Stimulated activated CD4-positive, alpha-beta T cell treated with anti-CD3 and anti-CD28 coated beads, Interleukin-15, amount 100 ng/mL, for 24 hours (primary cell): Measurements from ENCODE around the gene ALDH1A3.

Experiments used
- DNase-seq: peaks from one replicate; pipeline ENCODE4 v3.0.0-alpha.2; 2020

Gene ALDH1A3

DNA sequence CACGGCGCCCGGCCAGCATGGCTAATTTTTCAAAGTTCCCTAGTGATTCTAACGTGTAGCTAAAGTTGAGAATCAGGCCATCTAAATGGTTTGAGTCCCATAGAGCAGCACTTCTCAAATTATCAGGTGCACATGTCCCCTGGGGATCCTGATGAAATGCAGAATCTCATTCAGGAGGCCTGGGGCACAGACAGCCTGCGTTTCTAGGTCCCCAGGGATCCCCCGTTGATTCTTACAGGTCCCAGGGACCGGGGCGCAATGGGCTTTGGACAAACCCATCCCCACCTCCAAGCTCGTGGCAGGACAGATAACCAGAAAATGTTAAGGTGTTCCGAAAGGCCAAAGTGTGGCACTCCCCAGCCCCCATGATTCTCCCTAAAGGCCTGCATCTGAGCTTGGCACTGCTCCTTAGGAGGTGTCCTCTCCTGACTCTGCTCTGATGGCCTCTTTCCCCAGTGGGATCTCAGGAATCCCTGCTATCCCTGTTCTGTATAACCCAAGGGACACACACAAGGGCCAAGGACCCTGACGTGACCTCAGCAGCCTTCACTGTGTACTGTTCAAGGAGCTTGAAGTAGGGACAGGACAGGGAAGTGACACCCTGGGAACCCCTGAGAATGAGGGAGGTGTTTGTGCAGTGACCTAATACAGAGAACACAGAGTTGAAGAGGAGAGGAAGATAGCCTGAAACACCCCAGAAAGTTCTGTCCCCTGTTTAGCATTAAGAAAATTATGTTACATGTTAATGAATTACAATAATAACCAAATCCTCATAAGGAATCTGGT lies 47.5 kb downstream of the ALDH1A3 start:
- DNase-seq = no peak

DNA sequence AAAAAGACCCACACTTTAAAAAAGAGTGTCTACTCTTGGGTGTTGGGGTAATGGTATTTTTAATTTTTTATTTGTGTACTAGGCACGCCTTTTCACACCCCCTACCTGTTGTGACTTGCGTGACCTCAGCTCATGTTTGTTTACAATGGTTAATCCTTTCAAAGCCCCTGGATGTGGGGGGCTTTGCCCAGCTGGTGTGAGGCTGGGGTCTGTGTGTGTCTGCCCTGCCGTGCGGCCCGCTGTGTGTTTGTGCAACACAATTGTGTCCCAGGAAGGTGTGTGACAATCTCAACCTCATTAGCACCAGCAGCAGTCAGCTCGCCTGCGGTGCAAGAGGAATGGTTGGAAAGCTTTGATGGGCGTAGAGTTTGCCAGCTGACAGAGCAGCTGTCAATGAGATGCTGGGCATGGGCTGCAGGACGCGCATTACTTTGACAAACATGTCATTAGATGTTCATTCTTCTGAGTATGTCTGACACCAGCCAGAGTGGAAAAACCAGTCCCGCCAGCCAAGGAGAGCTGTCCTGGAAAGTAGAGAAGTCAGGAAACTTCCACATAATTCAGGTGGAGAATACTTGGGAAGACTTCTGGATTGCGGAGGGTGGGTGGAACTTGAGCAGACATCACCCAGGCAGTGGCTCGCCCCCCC lies 49.1 kb downstream of the ALDH1A3 start:
- no peak for DNase-seq

DNA sequence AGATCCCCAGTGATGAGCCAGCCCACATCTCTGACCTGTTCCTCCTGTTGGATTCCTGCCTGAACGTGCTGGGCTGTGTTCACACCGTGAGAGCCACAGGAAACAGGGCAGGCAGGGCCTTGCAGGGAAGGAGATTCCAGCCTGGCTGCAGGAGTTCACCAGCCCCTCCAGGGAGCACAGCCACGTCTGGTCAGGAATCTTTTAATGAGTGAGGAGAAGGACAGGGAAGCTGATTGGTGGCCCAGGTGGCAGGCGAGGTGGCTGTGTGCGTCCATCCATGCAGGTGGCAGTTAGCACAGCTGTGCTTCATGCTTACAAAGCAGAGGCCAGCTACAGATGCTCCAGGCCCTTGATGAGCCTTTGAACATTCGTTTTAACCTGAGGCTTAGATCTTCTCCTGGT lies 50.0 kb downstream of the ALDH1A3 start:
- DNase-seq = no peak

DNA sequence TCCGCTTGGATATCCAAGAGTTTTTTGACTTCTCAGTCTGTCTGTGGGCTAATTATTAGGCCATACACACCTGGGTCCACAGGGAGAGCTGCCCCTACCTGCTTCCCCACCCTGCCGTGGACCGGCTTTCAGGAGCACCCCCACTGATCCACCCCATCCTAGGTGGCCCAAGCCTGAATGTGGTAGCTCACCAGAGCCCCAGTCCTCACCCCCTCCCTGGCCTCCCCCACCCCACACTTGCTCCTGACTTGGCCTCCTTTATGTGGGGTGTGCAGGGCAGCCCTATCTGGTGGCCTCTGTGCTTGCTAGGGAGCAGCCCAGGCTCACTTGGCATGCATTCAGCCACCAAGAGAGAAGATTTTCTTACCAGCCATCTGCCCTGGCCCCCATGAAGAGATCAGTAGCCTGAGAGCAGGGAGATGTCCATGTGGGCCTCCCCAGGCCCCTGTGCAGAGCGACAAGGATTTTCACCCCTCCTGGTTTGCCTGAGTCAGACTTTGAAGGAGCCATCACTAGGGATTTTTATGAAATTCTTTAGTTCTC lies 50.7 kb downstream of the ALDH1A3 start:
- DNase-seq = no peak

DNA sequence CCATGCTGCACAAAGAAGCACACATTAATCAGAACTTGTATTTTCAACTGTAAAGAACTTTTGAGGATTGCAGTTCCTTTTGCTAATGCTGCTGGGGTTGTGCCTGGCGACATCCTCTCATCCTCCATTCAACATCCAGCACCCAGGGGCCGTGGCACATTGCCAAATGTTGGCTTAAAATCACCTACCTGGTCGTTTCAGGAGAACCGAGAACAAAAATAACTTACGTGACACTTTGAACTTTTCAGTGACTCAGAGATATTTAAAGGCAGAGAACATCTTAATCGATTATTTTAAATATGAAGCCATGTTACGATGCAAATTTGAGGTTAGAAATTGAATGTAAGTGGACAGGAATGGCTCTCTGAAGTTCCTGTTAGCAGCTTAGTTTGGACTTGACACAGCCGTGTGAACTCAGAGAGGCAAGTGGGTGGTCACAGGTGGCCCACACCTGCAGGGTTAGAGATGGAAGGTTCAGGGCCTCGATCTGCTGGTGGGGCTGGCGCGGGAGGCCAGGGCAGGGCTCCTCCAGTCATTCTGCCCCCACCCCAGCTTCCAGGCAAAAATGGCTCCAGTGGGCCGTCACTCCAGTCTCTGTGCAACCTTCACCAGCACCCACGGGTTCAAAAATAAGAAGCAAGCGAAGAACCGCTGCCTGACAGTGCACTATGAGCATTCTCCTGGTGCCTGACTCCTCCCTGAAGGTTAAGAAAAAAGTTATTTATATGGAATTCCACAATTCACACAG lies 51.7 kb downstream of the ALDH1A3 start:
- no peak for DNase-seq

DNA sequence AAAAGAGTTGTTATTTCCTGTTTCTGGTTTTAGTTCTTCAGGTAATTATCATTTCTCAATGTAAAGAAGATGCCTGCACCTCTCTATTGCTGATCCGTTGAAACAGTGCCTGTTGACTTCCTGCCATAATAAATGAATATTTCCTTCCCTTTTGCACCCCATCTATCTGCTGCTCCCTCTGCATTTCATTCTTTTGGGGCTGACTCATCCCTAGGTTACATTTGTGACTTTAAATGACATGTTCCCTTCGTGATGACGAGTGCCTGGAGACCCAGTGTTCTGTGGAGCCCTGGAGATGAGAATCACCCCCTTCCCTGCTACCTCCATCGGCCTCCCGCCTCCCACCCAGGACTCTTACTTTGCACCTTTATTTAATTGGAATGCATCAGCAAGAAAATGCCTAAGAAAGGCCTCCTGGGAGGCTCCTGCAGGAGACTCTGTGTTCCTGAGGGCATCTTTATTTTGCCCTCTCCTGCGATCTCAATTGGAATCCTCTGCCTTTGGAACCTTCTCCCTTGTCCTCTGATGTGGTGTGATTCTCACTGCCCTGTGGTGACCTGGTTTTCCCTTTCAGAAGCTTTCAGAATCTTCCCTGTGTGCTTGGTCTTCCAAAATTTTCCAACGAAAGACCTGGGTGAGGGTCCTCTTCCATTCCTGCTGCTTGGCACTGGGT lies 53.2 kb downstream of the ALDH1A3 start:
- no peak for DNase-seq

DNA sequence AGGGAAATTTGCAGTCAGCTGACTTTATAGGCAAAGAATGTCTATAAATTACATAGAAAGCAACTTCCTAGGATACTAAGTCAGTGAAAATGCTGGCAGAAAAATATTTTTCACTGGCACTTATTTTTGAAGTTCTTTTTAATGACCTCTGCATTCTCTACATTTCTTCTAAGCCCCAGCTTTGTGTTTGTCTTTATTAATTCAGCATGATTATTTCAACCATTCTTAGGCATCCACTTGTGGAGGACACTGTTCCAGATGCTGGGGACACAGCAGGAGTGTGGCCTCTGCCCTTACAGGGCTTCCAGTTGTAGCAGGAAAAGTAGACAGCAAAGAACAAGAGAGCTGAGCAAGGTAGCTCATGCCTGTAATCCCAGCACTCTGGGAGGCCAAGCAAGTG lies 54.5 kb downstream of the ALDH1A3 start:
- no peak for DNase-seq

DNA sequence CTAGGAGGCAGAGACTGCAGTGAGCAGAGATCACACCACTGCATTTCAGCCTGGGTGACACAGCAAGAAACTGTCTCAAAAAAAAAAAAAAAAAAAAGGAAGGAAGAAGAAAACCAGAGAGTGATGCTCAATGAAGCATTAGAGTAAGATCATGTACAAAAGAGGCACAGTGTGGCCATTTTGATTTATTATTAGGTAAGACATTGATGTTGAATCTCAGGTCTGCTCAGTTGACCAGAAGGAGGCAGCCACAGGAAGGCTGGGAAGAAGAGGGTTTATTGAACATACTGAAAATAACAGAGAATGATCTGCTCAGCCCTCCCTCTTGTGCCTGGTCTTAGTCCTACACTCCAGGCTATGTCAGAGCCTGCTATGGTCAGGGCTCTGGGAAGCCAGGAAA lies 55.1 kb downstream of the ALDH1A3 start:
- no peak for DNase-seq

DNA sequence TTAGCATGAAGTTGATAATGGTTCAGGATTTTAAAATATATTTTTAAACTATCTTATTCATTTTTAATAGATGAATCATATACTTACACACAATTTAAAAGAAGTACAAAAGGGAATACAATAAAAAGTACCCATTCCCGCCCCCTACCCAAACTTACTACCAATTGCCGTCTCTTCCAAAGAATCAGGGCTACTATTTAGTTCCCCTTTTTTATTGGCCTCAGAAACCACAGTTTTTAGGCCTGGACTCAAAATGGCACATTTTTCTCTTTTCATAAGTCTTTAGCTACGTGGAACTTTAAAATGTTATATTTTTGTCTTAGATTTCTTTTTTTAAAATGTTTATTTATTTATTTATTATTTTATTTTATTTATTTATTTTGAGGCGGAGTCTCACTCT lies 57.5 kb downstream of the ALDH1A3 start:
- no peak for DNase-seq

DNA sequence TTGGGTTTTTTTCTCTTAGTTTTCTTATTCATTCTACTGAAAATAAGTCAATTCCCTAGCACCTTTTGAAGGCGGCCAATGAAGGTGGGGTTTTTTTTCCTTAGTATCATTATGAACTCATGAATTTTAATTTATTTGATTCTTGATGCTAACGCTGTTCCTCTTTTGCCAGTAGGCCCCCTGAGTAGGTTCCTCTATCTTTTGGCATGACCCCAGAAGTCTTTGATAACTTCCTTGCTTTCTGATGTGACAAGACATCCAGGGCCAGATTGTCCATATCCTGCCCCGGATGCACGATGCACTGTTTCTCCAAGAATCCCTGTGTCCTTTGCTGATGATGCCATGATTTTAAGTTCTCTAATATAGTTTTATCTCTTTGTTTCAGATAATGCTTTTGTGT lies 60.2 kb downstream of the ALDH1A3 start:
- no peak for DNase-seq

DNA sequence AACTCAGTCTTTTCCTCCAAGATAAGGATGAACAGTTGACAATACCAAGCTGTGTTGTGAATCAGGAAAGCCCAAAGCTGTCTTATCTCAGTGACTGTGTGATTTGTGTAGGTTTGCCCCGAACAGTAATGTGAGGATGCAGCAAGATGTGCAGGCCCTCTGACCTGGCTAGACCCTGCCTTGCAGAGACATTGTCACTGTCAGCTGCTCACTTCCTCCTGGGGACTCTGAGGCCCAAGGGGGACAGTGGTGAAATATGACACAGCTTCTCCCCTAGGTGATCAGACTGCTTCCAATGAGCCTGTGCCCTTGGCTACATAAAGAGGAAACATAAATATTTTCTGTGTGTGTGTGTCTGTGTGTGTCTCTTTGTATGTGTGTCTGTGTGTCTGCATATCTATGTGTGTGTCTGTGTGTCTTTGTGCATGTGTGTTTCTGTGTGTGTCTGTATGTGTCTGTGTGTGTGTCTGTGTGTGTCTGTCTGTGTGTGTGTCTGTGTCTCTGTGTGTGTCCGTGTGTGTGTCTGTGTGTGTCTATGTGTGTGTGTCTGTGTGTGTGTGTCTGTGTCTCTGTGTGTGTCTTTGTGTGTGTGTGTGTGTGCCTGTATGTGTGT lies 61.2 kb downstream of the ALDH1A3 start:
- no peak for DNase-seq

DNA sequence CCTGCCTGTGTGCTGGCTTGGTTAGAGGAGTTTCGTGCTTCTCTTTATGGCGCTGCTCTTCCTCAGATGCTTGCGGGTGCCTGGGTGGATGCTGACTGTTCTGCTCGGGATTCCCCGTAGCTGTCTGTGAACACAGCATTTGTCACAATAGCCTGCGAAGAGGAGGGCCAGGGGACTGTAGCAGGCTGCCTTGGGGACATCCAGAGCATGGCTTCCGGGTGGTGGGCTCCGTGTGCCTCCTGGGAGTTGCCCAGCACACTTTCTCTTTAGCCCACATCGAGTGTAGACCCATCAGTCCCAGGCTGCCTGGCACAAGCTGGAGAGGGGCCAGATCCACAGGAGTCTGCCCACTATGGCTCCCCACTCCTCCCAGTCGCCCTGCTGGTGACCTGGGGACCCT lies 61.9 kb downstream of the ALDH1A3 start:
- DNase-seq = no peak

DNA sequence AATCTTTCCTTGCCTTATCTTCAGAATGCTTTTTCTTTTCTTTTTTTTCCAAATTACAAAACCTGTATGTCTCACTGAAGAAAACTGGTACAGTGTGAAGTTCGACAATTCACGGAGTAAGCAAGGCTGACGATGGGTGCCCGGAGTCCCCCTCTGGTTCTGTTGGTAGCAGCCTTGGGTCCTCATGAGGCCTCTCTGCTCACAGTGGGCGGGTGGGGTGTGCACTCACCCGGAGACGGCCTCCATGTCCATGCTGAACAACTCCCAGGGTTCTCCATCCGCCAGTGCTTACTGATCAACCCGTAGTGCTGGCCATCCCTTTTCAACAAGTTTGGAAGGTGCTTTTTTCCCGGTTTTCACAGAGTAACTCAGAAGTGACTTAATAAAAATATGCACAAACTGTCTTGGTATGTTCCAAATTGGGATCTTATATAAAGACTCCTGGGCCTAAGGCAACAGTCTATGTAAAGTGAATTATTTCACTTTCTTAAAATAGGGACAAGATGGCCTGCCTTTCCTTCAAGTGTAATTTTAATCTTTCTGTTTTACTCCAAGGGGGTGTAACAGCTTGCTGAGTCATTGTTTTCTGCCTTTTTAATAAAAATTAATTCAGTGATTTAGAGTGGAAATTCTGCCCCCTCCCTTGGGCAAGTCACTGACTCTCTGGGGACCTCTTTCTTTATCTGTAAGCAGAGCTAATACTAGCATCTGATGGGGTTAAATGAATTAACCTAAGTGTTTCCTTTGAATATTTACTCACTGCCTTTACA lies 63.2 kb downstream of the ALDH1A3 start:
- no peak for DNase-seq

DNA sequence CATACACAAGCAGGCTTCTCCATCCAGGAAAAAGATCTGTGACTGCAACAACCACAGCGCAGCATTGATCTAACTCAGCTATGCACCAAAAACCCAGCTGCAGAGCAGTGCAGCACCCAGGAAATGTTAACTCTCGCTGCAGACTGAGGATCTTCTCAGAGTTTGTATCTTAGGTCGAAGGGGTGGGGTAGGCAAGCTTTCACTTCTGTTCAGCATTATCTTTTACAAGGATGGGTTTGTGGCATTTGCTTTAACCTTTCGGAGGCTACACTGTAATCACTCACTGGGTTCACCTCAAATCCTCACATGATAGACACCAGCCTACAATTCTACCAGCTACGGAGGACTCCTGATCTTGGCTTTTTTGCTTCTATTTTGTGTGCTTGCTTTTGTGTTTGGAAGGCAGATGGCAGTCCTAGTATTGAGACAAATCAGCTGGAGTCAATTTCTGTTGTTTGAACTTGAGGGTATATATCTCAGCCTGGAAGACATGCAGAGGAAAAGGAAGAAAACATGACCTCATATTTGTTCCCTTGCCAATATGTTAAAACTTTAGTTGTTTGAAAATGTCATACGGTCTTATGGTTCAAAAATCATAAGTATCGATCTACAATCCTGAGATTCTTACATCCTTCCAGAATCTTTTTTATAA lies 64.7 kb downstream of the ALDH1A3 start:
- no peak for DNase-seq

DNA sequence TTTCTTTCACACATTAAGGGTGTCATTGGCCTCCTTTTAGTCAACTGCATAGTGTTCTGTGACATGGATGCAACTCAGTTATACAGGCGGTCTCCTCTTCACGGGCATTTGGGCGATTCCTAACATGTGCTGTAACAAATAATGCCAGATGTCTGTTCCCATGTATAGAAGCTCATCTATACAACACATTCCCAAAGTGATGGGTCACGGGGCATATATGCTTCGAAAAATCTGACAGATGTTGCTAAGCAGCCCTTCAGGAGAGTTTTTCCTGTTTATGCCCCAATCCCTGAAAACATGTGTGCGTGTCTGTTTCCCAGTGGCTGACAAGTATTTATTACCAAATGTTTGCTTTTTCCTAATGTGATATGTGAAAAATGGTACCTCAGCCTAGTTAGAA lies 65.4 kb downstream of the ALDH1A3 start:
- DNase-seq = no peak

DNA sequence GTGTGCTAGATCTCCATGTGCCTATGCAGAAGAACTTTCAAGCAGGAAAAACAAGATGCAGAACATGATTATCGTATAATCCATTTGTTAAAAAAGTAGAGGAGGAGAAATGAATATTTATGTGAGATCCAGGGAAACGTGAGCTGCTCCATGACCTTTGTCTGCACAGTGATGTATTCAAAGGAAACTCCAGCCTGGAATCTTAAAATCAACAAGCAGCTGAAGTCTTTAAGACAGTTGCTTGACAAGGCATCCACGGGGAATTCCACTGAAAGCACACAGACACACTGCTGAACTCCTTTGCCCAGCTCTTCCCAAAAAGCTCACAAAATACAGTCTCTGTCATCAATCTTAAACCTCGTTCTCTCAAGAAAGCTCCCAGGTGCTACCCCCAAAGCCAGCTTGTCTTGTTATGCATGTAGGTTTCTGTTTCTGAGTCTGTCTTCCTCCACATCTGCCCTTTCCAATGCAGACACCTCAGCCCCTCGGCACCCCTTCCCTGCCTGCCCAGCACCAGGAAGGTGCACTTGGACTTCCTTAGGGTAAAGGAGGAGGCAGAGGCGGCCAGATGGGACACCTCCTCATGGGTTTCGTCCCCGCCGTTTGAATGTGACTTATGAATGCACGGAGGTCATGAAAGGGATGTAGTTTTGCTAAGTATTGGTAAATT lies 68.3 kb downstream of the ALDH1A3 start:
- DNase-seq = no peak

DNA sequence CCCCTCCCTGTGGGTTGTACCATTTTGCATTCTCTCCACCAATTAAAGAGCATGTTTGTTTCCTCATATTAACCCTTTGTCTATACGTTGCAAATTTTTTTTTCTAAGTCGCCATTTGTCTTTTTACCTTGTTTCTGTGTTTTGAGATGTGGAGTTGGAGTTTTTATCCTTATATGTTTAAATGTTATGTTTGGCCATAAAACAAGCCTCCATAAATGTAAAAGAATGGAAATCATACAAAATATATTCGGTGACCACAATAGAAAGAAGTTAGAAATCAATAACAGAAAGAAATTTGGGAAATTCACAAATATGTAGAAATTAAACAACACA lies 68.8 kb downstream of the ALDH1A3 start:
- DNase-seq = no peak

DNA sequence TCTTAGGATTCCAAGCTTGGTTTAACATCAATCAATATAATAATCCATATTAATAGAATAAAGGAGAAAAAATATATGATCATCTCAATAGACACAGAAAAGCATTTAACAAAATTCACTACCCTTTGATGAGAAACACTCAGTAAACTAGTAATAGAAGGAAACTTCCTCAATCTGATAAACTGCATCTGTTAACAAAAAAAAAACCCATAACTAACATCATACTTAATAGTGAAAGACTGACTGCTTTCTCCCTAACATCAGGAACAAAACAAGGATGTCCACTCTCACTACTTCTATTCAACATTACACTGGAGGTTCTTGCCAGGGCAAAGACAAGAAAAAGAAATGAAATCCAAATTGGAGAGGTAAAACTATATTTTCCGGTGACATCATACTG lies 70.1 kb downstream of the ALDH1A3 start:
- no peak for DNase-seq

DNA sequence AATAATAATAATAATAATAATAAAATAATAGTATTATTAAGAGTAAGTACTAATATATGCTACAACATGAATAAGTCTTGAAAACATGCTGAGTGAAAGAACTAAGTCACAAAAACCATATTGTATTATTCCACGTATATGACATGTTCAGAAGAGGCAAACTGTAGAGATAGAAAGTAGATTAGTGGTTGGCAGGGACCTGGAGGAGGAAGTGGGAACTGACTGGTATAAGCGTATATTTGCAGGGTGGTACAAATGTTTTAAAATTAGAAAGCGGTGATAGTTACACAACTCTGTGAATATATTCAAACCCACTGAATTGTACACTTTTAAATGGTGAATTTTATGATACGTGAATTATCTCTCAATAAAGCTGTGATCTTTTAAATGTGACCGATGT lies 72.3 kb downstream of the ALDH1A3 start:
- no peak for DNase-seq

DNA sequence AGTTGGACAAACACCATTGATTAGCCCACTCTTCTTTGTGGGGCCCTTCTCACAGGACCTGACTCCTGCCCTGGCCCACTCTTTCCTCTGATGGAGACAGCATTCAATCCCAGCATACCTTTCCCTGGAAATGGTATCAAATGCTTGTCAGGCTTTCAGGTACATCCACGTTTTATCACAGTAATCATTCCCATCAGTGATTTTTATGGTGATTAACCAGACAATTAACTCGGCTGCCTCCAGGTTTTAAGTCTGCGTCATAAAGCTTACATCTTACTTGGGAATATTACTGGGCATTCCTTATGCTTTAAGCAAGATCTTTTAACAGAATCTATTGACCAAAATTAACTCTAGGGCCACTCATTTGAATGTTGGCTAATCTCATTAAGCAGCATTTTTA lies 72.9 kb downstream of the ALDH1A3 start:
- no peak for DNase-seq
